GM12872 (cell line): ENCODE data around the gene GRM8.

ENCODE experiments used
- TF ChIP-seq, protein P1 (sequence below): IDR thresholded peaks from 3 replicates; pipeline ENCODE4 v1.5.1; 2011; ENCODE audit warnings: low read depth, mild to moderate bottlenecking, low read length, moderate library complexity; ENCODE audit not compliant: insufficient read depth

The GRM8 gene

DNA sequence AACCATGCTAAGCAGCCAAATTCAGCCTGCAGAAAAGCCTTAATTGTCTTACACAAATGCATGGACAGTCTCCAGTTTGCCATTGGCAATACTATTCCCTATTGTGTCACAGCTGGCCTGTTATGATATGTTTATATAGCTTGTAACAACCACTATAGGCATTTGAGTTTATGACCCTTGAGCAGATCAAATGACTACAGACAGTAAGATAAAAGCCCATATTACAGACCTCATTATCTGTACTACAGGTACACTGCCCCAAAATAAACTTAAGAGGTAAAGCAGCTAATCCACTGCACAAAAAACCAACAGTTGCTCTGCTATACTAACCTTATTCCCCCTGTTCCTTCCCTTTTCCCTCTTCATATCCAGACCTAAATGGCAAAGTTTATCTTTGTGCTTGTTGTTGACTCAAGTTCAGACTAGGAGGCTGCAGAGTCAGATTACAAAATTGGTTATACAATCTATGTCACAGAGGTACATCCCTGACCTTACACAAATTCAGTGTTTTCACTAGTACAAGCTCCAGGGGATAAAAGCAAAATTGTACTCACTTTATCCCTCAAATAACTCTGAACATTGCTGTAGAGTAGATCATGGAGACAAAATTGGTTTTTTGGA is 218.4 kb downstream of the GRM8 start:
- TF ChIP-seq, protein P1, sequence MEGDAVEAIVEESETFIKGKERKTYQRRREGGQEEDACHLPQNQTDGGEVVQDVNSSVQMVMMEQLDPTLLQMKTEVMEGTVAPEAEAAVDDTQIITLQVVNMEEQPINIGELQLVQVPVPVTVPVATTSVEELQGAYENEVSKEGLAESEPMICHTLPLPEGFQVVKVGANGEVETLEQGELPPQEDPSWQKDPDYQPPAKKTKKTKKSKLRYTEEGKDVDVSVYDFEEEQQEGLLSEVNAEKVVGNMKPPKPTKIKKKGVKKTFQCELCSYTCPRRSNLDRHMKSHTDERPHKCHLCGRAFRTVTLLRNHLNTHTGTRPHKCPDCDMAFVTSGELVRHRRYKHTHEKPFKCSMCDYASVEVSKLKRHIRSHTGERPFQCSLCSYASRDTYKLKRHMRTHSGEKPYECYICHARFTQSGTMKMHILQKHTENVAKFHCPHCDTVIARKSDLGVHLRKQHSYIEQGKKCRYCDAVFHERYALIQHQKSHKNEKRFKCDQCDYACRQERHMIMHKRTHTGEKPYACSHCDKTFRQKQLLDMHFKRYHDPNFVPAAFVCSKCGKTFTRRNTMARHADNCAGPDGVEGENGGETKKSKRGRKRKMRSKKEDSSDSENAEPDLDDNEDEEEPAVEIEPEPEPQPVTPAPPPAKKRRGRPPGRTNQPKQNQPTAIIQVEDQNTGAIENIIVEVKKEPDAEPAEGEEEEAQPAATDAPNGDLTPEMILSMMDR: no peak

DNA sequence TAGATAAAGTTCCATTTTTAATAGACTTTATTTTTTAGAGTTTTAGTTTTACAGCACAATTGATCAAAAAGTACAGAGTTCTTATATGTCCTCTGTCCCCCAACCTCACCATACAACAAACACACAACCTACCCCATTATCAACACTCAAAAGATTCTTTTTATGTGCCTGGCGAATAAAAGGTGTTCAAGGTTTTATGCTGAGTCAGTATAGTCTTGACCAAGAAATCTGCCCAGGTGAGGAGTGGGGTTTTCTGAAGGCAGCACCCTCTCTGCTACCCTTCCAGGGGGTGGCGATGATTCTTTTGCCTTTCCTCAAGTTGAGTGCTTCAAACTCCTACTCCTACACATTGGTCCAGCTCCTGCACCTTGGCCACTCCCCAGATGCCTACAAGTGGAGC is 222.9 kb downstream of the GRM8 start:
- TF ChIP-seq, protein P1: no peak

DNA sequence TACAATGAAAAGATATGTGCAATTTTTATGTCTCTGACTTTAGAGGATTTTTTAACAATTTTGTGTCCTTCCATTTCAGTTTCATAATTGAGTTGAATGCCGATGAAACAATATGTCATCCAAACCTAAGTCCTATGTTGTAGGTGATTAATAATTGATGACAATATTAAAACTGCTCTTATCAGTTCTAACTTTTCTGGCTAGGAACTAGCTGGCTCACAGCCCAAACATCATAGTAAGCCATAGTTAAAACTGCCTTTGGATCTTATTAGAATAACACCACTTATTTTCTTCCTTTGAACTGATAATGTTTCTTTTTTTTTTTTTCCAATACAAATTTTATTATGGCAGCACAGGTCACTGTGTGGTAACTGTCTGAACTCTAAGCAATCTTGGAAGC is 230.9 kb downstream of the GRM8 start:
- TF ChIP-seq, protein P1: no peak

DNA sequence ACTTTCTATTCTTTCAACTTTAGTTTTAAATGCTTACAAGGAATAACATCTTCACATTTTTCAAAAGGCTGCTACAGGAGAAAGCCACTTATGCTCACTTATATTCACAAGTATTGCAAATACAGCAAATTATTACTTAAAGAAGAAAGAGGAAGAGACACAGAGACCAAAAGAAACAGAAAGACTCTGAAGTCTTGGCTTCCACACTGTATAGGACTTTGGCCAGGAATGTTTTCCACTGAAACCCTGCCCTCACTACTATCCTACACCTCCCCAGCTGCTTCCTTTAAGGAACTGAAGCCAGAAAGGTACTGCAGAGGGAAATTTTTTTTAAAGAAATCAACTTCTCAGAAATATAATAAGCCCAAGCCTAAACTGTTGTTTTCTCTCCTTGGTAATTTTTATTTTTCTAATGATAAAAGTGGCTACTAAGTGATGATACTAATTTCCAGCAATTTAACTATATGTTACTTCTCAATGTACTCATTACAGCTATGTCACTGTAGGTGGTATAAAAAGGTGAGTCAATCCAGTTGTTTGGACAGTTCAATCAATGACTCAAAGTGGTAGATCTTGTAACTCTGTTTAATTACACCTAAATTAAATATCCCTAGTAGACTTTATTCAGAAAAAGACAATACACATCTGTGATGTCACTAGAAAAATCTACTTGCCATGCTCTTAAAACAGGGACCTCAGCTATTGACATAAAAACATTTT is 231.6 kb downstream of the GRM8 start:
- TF ChIP-seq, protein P1: no peak

DNA sequence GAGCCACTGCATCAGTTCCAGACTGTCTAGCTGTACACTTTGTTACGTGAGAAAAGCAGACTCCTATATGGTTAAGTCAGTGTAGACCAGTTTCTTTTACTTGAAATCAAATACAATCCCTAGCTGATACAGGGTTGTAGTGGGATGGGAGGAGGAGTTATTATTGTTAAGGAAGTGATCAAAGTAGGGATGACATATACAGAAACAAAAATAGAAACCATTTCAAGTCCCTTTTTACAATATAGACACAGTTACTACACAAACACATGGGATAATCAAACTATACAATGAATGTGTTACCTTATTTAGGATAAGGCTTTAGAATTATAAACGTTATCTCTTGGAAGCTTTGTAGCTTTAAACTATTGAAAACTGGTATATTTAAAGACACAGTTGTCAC is 233.9 kb downstream of the GRM8 start:
- TF ChIP-seq, protein P1: no peak

DNA sequence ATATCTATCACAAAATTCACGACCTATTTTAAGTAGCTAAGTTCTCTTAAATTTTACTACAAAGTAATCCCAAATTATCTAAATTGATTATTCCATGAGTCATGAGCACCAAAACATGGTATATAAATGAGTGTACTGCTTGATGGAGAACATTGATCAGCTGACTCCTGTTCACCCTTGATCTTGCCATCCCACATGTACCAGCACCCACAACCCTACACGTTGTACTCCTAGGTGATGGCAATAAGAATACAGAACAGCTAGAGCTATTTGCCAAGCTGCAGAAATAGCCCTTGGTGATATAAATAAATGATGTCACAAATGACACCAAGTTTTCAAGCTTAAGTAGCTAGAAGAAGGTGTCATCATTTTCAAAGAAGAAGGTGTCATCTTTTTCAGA is 235.5 kb downstream of the GRM8 start:
- TF ChIP-seq, protein P1: no peak

DNA sequence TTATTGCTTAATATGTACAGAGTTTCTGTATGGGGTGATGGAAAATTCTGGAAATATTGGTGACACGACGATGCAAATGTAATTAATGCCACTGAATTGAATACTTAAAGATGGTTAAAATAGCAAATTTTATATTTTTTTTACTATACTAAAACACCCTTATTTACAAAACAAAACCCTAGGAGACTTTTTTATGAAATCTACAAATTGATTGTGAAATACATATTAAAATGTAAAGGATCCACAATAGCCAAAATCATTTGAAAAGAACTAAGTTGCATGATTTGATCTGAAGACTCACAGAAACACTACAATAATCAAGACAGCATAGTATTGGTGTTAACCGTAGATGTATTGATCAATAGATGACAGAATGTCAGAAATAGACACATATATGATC is 252.0 kb downstream of the GRM8 start:
- TF ChIP-seq, protein P1: no peak
